ENCODE results near the gene FDX1.

FDX1 gene

DNA sequence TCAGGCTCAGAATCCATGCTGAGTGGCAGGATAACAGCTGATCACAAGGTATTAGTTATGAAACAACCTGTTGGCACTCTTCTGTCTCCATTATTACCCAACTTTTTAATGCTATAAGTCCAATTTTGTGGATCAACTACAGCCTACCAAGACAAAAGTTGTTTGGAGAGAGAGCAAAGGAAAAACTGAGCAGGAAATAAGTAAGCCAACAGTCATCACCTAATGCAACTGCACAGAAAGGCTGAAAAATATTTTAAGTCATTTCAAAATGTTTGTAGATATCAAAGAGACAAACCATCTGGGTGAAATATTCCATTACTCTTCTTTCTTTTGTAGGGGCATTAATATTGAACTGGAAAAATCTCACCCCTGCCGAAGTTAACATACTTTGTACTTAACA, 41.6 kb downstream of the FDX1 start:
- no peak for DNase-seq (ENCODE audit: insufficient read length, low spot score)
- FAIRE-seq, result no peak
- TF ChIP-seq, protein P1, sequence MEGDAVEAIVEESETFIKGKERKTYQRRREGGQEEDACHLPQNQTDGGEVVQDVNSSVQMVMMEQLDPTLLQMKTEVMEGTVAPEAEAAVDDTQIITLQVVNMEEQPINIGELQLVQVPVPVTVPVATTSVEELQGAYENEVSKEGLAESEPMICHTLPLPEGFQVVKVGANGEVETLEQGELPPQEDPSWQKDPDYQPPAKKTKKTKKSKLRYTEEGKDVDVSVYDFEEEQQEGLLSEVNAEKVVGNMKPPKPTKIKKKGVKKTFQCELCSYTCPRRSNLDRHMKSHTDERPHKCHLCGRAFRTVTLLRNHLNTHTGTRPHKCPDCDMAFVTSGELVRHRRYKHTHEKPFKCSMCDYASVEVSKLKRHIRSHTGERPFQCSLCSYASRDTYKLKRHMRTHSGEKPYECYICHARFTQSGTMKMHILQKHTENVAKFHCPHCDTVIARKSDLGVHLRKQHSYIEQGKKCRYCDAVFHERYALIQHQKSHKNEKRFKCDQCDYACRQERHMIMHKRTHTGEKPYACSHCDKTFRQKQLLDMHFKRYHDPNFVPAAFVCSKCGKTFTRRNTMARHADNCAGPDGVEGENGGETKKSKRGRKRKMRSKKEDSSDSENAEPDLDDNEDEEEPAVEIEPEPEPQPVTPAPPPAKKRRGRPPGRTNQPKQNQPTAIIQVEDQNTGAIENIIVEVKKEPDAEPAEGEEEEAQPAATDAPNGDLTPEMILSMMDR (IDR thresholded peaks at IDR 0.05; ENCODE audit: insufficient read depth, missing control alignments), result no peak

DNA sequence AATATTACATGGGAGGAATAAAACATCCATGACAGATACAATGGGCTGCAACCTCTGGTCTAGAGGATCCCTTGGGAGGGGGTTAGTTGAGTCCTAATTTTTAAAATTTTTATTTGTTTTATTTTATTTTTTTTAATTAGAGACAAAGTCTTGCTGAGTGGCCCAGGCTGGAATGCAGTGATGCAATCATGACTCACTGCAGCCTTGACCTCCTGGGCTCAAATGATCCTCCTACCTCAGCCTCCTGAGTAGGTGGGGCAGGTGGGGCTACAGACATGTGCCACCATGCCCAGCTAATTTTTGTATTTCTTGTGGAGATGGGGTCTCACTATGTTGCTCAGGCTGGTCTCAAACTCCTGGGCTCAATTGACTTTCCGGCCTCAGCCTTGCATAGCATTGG, 43.1 kb downstream of the FDX1 start:
- TF ChIP-seq, protein P1 (IDR thresholded peaks at IDR 0.05; ENCODE audit: insufficient read depth, missing control alignments), result no peak
- DNase-seq (ENCODE audit: insufficient read length, low spot score) (no peak), FAIRE-seq (no peak)

DNA sequence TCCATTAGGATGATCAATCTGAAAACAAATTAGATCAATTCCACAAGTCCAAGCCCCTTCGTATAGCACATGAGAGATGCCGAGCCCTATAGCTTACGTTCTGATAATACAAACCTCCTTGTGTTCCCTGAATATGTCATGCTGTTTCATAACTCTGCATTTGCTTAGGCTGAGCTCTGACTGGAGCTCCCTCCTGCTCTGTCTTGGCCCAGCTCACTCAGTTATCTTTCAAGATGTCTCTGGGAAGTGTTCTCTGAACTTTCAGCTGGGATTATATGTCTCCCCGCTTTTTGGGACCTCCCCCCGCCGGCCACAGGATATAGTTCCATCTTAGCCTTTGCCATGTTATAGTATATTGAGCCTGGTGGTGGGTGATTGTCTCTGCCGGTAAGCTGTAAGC, 44.0 kb downstream of the FDX1 start:
- FAIRE-seq (no peak), DNase-seq (ENCODE audit: insufficient read length, low spot score) (no peak)
- TF ChIP-seq, protein P1 (IDR thresholded peaks at IDR 0.05; ENCODE audit: insufficient read depth, missing control alignments), result no peak

DNA sequence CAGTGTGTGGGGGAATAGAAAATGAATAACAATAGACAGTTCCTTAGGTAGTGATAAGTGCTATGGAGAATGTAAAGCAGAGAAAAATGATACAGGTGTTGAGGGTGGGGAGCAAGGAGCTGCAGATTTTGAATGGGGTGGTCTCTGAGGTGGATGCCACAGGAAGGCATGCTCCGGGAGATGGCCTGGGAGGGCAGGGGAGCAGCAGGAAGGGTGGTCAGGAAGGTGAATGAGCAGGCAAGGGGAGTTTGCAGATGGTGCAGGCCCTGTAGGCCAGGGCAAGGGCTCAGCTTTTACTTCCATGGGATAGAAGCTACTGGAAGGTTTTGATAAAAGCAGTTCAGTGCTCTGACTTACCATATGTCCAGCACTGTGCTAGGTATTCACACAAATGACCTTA, 44.8 kb downstream of the FDX1 start:
- FAIRE-seq (no peak), DNase-seq (ENCODE audit: insufficient read length, low spot score) (no peak)
- TF ChIP-seq, protein P1 (IDR thresholded peaks at IDR 0.05; ENCODE audit: insufficient read depth, missing control alignments), result no peak

DNA sequence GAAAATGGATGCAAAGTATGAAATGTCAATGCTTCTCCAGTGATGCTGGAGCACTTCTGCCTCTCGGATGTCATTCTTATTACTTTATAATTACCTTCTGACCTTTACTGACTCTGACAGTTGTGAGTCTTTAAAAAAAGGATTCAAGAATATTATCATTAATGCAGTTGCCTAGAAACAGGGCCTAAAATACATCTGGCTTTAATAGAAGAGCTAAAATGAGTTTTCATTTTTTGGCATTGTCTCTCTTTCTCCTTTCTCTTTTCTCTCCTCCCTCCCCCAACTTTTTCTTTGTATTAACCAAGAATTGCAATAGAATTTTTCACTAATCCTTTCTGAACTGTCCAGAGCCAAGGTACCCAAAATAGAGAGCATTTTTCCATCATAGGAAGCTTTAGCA, 45.9 kb downstream of the FDX1 start:
- TF ChIP-seq, protein P1 (IDR thresholded peaks at IDR 0.05; ENCODE audit: insufficient read depth, missing control alignments), result no peak
- DNase-seq (ENCODE audit: insufficient read length, low spot score) (no peak), FAIRE-seq (no peak)

DNA sequence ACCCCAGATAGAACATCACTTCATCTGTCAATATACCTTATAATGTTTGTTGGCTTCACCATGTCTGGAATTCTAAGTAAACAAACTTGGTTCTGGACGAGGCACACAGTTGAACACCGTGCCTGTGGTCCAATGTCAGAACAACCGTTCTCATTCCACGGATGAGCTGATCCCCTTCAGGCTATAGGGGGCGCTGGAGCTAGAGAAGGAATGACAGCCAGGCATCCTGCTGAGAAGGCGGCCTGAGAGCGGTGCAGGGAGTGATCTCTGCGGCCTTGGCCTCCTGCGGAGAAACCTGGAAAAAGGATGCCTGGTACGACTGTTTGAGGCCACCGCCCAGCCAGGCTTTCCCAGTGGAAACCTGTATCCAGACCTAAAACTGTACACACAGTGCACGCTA, 48.7 kb downstream of the FDX1 start:
- TF ChIP-seq, protein P1 (IDR thresholded peaks at IDR 0.05; ENCODE audit: insufficient read depth, missing control alignments), result no peak
- no peak for FAIRE-seq
- no peak for DNase-seq (ENCODE audit: insufficient read length, low spot score)

DNA sequence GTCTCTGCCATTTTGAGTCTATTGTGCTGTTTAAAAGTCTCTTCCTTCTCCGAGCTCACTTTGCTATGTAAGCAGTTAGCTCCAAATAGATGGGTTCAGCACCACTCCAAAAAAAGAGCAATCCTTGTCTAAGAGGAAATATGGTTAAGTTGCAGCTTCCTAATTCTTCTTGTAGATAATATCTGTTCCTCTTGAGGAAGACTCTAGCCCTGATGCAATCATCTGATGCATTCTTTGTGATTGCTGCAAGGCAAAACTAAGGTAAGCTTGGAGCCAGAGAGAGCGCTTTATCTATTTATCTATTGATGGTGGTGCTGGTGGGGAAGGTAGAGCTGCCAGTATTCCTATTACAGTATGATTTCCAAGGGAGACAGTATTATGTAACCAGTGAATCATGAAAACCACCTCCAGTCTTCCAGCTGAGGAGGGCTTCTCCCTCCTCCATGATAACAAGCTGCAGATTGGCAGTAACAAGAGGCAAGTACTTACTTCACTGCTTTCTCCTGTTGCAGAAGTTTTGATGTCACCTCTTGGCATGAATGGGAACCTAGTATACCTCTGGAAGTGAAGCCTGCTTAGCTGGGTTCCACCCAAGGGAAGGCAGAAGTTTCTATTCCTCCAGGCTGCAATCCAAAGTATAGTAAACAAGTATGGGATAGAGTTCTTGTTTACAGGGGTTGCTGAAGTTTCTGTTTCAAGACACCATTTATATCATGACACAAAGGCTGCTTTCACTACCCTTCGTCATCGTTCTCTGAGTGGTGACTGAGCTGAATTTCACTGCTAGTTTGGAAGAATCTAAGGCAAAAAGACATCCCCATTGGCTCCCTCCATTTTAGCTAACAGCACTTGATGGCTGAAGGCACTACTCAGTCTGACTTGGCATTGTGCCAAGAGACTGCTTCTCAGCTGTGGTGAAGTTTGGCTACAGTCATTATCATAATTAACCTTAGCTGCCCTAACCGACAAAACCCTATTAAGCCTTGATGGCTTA, 49.7 kb downstream of the FDX1 start:
- no peak for DNase-seq (ENCODE audit: insufficient read length, low spot score)
- FAIRE-seq, result no peak
- TF ChIP-seq, protein P1 (IDR thresholded peaks at IDR 0.05; ENCODE audit: insufficient read depth, missing control alignments), result no peak

Measured in D721Med (cell line).